HCT116 (cell line): Measurements from ENCODE around the gene TFE3. TPM values are rescaled to one million over a fixed set of nuclear protein-coding genes. Genes with fewer than 3 reads are reported as not detected.

Source experiments
- ATAC-seq: fragments of 200-7000 bp; cut with Tn5 transposase; 2 replicates; pipeline ENCODE4 v1.9.1; 2020; ENCODE audit warnings: mild to moderate bottlenecking, moderate library complexity
- BruUV-seq: library from RNA; stranded (reverse); fragments of 400-500 nt; replicated peaks from 2 replicates; lab custom pipeline; 2021; lab: Mats Ljungman, UMichigan
- CTCF ChIA-PET: fragments of 300-600 bp; sonication (Branson Sonifier 250); formaldehyde crosslinking; loops from one replicate; lab custom pipeline; 2021; ENCODE audit warnings: antibody characterized with exemption; lab: Charles Lee
- POLR2A ChIA-PET: fragments of 300-600, 350-600 bp; sonication (Branson Sonifier 250); formaldehyde crosslinking; loops from one replicate; lab custom pipeline; 2021; ENCODE audit warnings: antibody characterized with exemption; lab: Charles Lee
- RAD21 ChIA-PET, 2 experiments: fragments of 300-600 bp; sonication (Branson Sonifier 250); formaldehyde crosslinking; loops; one replicate each; lab custom pipeline; 2023; ENCODE audit warnings: low total read pairs in 2 of 2; ENCODE audit not compliant: uncharacterized antibody in 2 of 2, unreplicated experiment in 2 of 2, low non-redundant PET in 1 of 2; lab: Charles Lee
- DNase-seq: peaks from one replicate; pipeline ENCODE4 v3.0.0-alpha.2; 2010; ENCODE audit warnings: low read depth, low spot score
- H2AFZ ChIP-seq: fragments of 200-600 bp; shearing (Covaris generic), sonication (generic); 2 replicates; pipeline ENCODE4 v1.6.1; 2017; ENCODE audit warnings: low read depth, mixed run types, mixed read lengths, antibody characterized with exemption, low read length; ENCODE audit not compliant: poor library complexity, severe bottlenecking
- H3K27ac ChIP-seq: 2 replicates; pipeline ENCODE4 v1.5.1; 2012; ENCODE audit warnings: low read depth, low read length
- H3K27me3 ChIP-seq: fragments of 200-600 bp; sonication (generic); 2 replicates; pipeline ENCODE4 v1.6.1; 2016; ENCODE audit warnings: mixed run types, low read length, mixed read lengths; ENCODE audit not compliant: insufficient read depth
- H3K36me3 ChIP-seq, 2 experiments: fragments of 200-500 bp in 1 of 2; fragments of 200-600 bp in 1 of 2; sonication (Bioruptor generic) in 1 of 2; sonication (generic) in 1 of 2; 2 replicates each; pipeline versions ENCODE4 v1.5.1 to v1.6.1; 2014 to 2016; ENCODE audit warnings: low read length in 2 of 2, inconsistent platforms in 1 of 2, mixed read lengths in 1 of 2, mixed run types in 1 of 2; ENCODE audit not compliant: insufficient read depth in 2 of 2, control insufficient read depth in 1 of 2
- H3K4me1 ChIP-seq, 2 experiments: fragments of 200-600 bp in 1 of 2; sonication (generic) in 1 of 2; 2 replicates each; pipeline versions ENCODE4 v1.5.1 to v1.6.1; 2012 to 2017; ENCODE audit warnings: low read length in 2 of 2, inconsistent platforms in 1 of 2, mild to moderate bottlenecking in 1 of 2, mixed read lengths in 1 of 2, mixed run types in 1 of 2, moderate library complexity in 1 of 2; ENCODE audit not compliant: insufficient read depth in 2 of 2, control insufficient read depth in 1 of 2
- H3K4me2 ChIP-seq: fragments of 200-600 bp; sonication (generic); 2 replicates; pipeline ENCODE4 v1.6.1; 2017; ENCODE audit warnings: mixed run types, low read length, mixed read lengths
- H3K4me3 ChIP-seq, 2 experiments: fragments of 200-600 bp in 1 of 2; sonication (generic) in 1 of 2; replicated peaks in 1 of 2; 2 replicates each; pipeline ENCODE4 v1.5.1; 2011 to 2016; ENCODE audit warnings: low read length in 2 of 2, control low read depth in 1 of 2, low read depth in 1 of 2, mild to moderate bottlenecking in 1 of 2, mixed read lengths in 1 of 2, mixed run types in 1 of 2
- H3K79me2 ChIP-seq: fragments of 200-600 bp; sonication (generic); 2 replicates; pipeline ENCODE4 v1.6.1; 2017; ENCODE audit warnings: mild to moderate bottlenecking, mixed run types, low read length, moderate library complexity, mixed read lengths; ENCODE audit not compliant: insufficient read depth
- H3K9ac ChIP-seq: fragments of 200-600 bp; sonication (generic); 2 replicates; pipeline ENCODE4 v1.6.1; 2016; ENCODE audit warnings: low read length, mixed read lengths
- H3K9me2 ChIP-seq: fragments of 200-600 bp; sonication (generic), shearing (Covaris generic); 2 replicates; pipeline ENCODE4 v1.6.1; 2017; ENCODE audit warnings: mixed run types, mild to moderate bottlenecking, moderate library complexity; ENCODE audit not compliant: insufficient read depth
- H3K9me3 ChIP-seq, 2 experiments: fragments of 200-500 bp in 1 of 2; fragments of 200-600 bp in 1 of 2; sonication (Bioruptor generic) in 1 of 2; sonication (generic) in 1 of 2; 2 replicates each; pipeline ENCODE4 v1.6.1; 2014 to 2017; ENCODE audit warnings: low read length in 2 of 2, mixed read lengths in 2 of 2, inconsistent platforms in 1 of 2, low read depth in 1 of 2, mild to moderate bottlenecking in 1 of 2, mixed run types in 1 of 2, moderate library complexity in 1 of 2; ENCODE audit not compliant: control insufficient read depth in 1 of 2, insufficient read depth in 1 of 2
- H4K20me1 ChIP-seq: fragments of 200-600 bp; sonication (generic), shearing (Covaris generic); 2 replicates; pipeline ENCODE4 v1.6.1; 2017; ENCODE audit warnings: mixed run types, mild to moderate bottlenecking, moderate library complexity; ENCODE audit not compliant: insufficient read depth
- EGR1 ChIP-seq: IDR thresholded peaks from 2 replicates; pipeline ENCODE4 v1.6.1; 2012; ENCODE audit warnings: low read depth
- JUND ChIP-seq: IDR thresholded peaks from 2 replicates; pipeline ENCODE4 v1.6.1; 2012
- POLR2A ChIP-seq: IDR thresholded peaks from 2 replicates; pipeline ENCODE4 v1.7.0; 2011; ENCODE audit warnings: borderline replicate concordance; ENCODE audit not compliant: insufficient read depth, insufficient read length; ENCODE audit errors: extremely low read depth
- POLR2AphosphoS5 ChIP-seq: IDR thresholded peaks from 2 replicates; pipeline ENCODE4 v1.6.1; 2011; ENCODE audit warnings: mild to moderate bottlenecking, low read depth, low read length, moderate library complexity
- RAD21 ChIP-seq: IDR thresholded peaks from 2 replicates; pipeline ENCODE4 v1.6.1; 2012; ENCODE audit warnings: low read depth, mild to moderate bottlenecking
- REST ChIP-seq: IDR thresholded peaks from 2 replicates; pipeline ENCODE4 v1.6.1; 2012; ENCODE audit warnings: low read depth
- SP1 ChIP-seq: IDR thresholded peaks from 2 replicates; pipeline ENCODE4 v1.6.1; 2012; ENCODE audit warnings: low read depth
- TCF7L2 ChIP-seq: IDR thresholded peaks from 2 replicates; pipeline ENCODE4 v1.7.0; 2011; ENCODE audit warnings: borderline replicate concordance, inconsistent platforms; ENCODE audit not compliant: insufficient read depth, insufficient read length; ENCODE audit errors: extremely low read depth
- intact Hi-C: fragments of 100-400 bp; cut with micrococcal nuclease; formaldehyde crosslinking; loops from 2 replicates; pipeline ENCODE4 v1.10.0; 2022
- total RNA-seq: library from RNA; stranded (reverse); gene quantifications from one replicate; pipeline ENCODE4 v1.2.1, GENCODE V29; 2021; ENCODE audit not compliant: unreplicated experiment

TFE3 gene
- total RNA-seq, 1 experiment from 2014 or later = 17.1 TPM

DNA sequence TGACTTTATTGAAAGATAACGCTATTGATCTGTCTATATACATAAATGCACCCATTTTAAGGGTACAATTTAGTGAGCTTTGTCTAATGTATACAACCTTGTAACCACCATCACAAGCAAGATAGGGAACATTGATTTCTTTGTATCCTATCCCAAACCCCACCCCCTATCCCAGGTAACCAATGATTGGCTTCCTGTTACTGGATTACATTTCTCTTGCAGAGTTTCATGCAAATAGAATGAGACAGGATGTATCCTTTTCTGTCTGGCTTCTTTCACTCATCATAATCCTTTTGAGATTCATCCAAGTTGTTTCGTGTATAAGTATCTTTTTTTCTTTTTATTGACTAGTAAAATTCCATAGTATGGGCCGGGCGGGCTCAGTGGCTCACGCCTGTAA, 39.5 kb downstream of the TFE3 start:
- RAD21 ChIA-PET = no interaction called here
- H3K27me3 ChIP-seq = no peaks in the 10 kb centered on the region
- H3K9ac ChIP-seq = no peak overlapping the region
- H3K79me2 ChIP-seq = peaks cover 5% of the 10 kb centered on the region; the same call in 1 of the 2 replicates
- CTCF ChIA-PET = no interaction called here
- no peaks in the 10 kb centered on the region for H4K20me1 ChIP-seq
- no peak for TF ChIP-seq TCF7L2
- no peak for TF ChIP-seq POLR2AphosphoS5
- no peak for TF ChIP-seq SP1
- TF ChIP-seq POLR2A = no peak
- no peak for TF ChIP-seq JUND
- TF ChIP-seq RAD21 = no peak
- no peak for TF ChIP-seq REST
- TF ChIP-seq EGR1 = no peak
- no peaks in the 10 kb centered on the region for H3K36me3 ChIP-seq
- no TSS peak for BruUV-seq
- no peak overlapping the region for H3K27ac ChIP-seq
- ATAC-seq (no peak), DNase-seq (no peak)
- intact Hi-C loops = loop anchor here (5.0 kb wide), 1 partner anchor 39 kb away; the partner anchor contains the start of gene TFE3
- H2AFZ ChIP-seq = peak overlapping the region; percentile 54
- POLR2A ChIA-PET = no interaction called here
- H3K4me2 ChIP-seq = no peak overlapping the region
- no peak overlapping the region for H3K4me3 ChIP-seq
- no peaks in the 10 kb centered on the region for H3K9me2 ChIP-seq
- H3K9me3 ChIP-seq = no peaks in the 10 kb centered on the region
- H3K4me1 ChIP-seq = peaks cover 0 to 10% of the 10 kb centered on the region in 2 experiments; a peak in 1 of 4 replicates
